RCC 7860 (cell line): ENCODE results near the gene MCF2L2.
"Not testable (repeated sequence)": the region's sequence is repeated elsewhere in the genome, so short reads cannot be mapped to it uniquely, and the experiment has no call there.

Source experiments
- DNase-seq: peaks from one replicate; pipeline ENCODE4 v3.0.0-alpha.2; 2015; ENCODE audit warnings: low spot score
- FAIRE-seq: peaks from 2 replicates; lab custom pipeline; 2012; peaks lifted over from hg19 to GRCh38; lab: Jason Lieb, UNC

The MCF2L2 gene

DNA sequence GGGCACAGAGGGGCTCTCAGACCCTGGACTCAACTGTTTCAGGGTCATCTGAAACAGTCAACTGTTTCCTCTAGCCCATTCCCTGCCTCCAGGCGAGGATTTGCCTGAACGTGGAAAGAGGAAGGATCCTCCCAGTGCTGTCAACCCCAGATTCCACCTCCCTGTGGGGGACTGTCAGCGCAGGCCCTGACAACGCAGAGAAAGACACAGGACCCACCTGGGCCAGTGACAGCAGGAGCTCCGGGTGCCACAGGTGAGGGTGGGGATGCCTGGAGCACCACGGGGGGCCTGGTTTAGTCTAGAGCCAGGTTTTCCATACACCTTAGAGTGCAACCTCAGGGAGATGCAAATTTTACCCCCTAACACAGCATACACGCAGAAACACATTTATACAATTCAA lies 246.3 kb downstream of the MCF2L2 start:
- DNase-seq = no peak
- no peak for FAIRE-seq

DNA sequence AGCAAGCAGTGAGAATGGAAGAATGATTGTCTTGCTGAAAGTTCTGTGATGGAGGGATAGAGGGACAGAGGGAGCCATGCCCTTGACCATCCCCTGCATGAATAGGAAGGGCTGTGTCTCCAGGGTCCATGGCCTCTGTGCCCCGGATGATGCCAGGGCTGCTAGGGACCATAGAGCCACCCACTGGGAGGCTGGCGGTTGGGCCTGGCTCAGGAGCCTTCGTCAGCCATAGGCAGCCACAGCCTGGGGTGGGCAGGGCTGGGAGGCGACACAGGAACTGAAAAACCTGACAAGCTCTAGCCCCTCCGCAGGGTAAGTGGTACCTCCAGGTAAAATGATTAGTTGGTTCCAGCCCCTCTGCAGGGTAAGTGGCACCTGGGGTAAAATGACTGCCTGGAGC lies 246.8 kb downstream of the MCF2L2 start:
- FAIRE-seq = no peak

DNA sequence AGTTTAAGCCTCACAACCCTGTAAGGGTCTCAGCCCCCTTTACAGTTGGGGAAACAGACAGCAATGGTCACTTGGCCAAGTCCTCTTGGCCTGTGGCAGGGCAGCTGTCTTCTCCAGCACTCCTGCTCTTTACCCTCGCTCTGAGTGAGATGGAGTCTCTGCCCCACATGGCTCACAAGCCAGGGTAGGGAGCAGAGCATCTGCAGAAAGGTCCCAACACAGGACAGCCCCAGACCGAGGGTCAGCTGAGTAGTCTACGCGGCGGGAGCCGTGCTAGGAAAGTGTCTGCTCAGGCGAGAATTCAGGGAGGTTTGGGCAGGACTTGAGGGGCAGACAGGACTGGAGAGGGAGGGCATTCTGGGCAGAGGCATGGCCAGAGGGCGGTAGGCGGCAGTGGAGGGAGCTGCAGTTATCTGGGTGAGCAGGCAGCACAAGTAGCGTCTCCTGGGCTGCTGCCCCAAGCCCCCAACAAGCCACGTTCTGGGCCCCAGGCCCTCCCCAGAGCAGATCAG lies 247.6 kb downstream of the MCF2L2 start:
- FAIRE-seq (no peak), DNase-seq (no peak)

More for the DNA sequence above, 246.8 kb downstream of the MCF2L2 start:
- DNase-seq = no peak

DNA sequence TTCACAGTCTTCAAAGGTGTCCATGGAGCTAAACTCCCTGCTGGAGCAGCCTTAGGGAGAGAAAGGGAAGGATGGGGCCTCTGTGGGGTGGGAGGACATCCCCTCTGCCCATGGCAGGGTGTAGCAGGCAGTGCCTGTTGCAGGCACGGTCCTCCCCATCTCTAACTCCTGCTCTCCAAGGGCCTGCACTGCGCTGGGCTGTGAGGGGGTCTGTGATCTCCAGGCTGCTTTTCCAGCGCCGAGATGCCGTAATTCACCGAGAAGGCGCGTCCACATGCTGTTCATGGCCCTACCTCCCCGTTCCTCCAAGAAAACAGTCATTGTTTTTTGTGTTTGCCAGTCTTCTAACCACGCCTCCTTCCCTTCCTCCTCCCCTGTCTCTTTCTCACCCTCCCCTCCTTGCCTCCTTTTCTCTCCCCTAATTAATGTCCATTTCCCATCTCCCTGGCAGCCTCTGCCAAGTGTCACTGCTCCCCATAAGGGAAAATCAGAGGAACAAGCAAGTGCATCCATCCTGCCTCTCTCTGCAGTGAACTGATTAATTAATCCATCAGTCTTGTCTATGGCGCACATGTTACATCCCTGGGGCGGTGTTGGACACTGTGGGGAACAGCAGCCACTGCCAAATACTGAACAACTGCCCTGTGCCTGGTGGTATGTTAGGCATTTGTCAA lies 248.2 kb downstream of the MCF2L2 start:
- no peak for FAIRE-seq

DNA sequence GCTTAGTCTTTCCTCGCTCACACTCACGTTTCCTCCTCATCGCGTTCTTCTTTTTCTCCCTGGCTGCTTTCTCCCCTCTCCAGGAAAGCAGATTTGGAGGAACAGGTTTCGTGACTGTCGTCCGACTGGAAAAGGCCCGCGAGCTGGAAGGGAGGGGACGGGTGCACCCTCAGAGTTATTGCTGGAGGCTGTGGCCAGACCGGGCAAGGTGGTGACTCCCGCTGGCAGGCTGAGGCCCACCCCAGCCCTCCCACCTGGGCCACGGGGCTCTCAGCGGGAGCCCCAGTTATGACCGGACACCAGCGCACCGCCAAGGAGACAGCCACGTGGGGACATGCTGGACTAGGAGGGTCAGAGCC lies 248.9 kb downstream of the MCF2L2 start:
- FAIRE-seq = not testable (repeated sequence)

More for the DNA sequence above, 248.2 kb downstream of the MCF2L2 start:
- no peak for DNase-seq

DNA sequence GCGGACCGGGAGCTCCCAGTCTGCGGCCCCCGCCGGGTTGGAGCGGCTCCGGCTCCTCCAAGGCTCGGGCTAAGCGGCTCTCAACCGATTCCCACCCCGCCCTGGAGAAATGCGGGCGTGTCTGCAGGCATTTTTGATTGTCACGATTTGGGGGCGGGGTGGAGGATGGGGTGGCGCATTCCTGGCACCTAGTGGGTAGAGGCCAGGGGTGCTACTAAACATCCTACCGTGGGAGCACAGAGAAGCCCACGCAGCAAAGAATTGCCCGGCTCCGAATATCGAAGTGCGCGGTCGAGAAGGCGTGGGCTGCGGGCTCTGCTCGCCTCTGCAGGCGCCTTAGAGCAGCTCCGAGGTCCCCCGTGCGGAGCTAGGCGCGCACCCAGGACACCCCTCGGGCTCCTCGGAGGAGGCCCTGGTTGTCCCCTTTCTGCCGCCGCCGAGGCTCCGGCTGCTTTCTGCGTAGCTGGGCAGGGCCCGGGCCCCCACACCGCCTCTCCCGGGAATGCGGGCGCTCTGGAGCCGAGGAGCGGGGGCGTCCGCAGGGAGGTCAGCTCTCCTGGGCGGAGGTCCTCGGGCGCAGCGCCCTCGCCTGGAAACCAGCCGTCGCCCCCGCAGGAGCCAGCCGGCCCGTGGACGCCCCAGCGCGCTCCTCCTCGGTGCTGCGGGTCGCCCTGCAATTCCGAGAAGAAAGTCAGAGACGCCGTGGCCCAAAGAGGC lies 249.4 kb downstream of the MCF2L2 start:
- FAIRE-seq = no peak
- DNase-seq = no peak

More for the DNA sequence above, 248.9 kb downstream of the MCF2L2 start:
- not testable (repeated sequence) for DNase-seq

DNA sequence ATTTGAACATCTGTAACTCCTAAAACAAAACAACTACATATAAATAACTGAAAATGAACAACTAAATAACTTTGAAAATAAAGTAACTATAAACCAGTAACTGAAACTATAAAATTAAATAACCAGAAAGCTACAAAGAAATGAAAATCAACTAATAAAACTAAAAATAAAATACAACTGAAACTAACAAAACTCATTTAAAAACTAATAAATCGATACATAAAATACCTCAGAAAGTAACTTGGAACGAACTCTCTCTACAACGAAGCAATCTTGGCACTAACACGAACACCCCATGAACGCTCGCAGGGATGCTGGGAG lies 249.9 kb downstream of the MCF2L2 start:
- FAIRE-seq (no peak), DNase-seq (no peak)

DNA sequence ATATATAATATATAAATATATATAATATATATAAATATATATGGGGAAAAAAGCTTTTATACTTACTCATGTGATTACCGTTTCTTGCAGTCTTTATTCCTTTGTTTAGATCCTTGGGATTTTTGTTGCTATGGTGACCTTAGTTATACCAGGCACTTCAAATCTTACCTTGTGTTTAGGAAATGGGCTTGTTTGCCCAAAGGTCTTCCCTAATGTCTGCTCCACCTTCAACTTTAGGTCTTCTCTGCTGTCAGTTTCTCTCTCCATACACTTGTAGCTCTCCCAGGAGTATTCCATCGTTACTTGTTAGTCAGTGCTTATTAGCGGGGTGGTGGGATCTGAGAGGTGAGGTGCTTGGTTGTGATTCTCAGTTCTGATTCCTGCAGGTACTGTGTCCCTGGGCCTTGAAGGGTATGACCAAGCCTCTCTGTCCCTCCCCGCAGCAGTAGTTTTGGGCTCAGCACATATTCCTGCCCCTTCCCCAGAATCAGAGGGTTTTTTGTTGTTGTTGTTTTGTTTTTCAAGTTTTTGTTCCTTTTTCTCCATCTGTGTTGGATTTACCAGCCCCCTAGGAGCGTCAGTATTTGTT lies 256.3 kb downstream of the MCF2L2 start:
- FAIRE-seq = no peak
- DNase-seq = no peak

DNA sequence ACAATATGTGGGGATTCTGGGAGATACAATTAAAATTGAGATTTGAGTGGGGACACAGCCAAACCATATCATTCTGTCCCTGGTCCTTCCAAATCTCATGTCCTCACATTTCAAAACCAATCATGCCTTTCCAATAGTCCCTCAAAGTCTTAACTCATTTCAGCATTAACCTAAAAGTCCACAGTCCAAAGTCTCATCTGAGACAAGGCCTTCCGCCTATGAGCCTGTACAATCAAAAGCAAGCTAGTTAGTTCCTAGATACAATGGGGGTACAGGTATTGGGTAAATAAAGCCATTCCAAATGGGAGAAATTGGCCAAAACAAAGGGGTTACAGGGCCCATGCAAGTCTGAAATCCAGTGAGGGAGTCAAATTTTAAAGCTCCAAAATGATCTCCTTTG lies 260.4 kb downstream of the MCF2L2 start:
- not testable (repeated sequence) for FAIRE-seq, DNase-seq

DNA sequence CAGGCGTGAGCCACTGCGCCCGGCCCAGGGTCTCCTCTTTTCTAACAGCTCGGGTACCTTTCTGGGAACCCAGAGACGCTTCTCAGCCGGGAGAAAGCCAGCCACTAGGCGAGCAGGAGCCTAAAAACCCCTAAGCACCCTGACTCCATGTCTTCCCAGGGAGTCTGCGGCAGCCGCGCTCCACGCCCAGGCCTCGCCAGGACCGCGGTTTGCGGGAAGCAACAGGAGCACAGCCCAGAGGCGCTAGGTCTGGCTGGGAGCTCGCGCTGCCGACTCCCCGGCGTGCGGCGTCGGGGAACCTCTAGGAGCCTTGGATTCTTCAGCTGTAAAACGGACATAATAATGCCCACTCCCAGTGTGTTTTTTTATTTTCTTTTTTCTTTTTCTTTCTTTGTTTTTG lies 264.9 kb downstream of the MCF2L2 start:
- no peak for DNase-seq
- no peak for FAIRE-seq

DNA sequence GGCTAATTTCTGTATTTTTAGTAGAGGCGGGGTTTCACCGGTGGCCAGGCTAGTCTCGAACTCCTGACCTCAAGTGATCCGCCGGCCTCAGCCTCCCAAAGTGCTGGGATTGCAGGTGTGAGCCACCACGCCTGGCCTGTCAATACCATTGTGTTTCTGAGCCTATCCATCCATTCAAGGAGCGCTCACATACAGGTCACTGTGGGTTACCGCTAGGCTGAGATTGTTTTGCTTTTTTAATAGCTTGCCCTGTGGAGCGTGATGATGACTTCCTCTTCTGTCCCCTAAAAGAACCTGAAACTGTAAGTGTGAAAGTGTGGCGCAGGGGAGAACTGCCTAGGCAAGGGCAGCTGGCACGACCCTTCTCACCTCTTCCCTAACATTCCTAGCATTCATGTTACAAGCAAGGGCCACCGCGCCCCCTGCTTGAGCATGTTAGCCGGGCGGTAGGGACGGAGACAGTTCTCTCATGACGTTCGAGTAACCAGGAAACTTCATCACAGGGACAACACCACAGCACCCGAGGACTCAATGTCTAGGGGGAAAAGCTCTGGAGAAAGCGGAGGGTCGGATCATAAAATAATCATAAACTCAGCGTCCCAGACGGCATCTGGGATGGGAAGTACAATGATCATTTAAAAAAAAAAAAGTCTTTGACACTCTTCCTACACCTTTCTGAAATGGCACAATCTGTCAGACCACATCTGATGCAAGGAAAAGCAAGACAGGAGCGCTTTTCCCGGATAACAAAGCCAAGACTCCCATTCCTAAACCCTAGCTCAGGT lies 266.7 kb downstream of the MCF2L2 start:
- DNase-seq (no peak), FAIRE-seq (no peak)

DNA sequence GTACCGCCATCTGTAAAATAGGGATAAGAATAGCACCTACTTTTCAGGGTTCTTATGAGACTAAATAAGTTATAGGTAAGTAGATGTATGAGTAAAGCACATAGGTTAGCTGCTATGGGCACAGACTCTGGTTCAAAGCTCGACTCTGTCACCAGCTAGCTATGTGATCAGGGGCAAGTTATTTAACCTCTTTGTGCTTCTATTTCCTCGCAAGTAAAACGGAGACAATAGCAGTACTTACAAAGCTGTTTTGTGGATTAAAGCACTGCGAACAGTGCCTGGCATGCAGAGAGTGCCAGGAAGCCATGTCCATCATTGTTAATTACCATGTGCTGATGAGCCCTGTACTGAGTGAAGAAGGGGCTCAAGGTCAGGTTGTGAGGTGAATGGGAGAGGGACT lies 267.8 kb downstream of the MCF2L2 start:
- FAIRE-seq = no peak
- DNase-seq = no peak

DNA sequence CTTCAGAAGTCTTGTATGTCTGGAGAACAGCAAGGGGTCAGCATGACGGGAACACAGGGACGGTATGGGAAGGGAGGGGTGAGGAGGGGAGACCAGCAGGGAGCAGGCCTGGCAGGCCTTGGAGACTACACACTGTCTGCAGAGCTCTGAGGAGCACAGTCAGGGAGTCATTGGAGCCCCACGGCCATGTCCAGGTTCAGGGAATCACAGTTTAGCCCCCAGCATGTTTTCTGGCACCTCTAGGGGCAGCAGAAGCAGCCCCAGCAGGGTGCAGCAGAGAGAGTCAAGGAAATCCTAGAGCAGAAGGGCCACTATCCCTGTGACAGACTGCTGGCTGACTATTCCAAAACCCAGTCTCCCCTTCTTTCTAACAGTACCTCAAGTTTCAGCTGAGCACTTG lies 269.1 kb downstream of the MCF2L2 start:
- DNase-seq (no peak), FAIRE-seq (no peak)

DNA sequence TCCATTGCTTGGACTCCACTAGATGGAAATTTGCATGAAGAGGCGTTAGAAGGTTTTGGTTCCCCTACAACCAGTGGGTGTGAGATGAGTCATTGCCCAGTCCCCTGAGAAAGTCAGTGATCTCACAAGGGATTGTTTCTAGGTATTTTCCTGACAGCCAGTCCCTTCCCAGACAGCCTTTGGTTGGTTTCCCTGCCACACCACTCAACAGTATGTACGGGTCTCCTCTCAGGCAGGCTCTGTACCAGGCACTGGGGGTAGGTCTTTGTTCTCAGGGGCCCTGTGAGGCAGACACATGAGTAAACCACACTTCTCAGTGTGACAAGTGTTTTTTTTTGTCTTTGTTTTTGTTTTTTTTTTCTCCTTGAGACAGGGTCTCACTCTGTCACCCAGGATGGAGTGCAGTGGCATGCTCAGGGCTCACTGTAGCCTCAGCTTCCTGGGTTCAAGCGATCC lies 269.8 kb downstream of the MCF2L2 start:
- FAIRE-seq = no peak

DNA sequence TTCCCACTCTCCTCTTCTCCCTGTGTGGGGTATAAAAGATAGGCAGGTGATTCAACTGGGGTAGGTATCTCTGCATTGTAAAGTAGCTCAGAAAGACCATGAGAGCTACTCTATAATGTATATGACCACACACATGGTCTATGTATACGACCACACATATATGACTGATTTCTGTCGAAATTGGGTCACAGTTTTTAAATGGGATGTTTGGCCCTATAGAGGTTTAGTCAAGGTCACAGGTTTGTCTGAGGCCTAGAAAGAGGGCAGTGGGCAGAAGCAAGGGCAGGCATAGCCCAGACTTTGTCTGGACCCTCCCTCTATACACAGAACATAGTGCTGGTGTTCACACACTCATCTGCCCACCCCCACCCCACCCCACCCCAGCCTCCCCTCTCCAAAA lies 270.3 kb downstream of the MCF2L2 start:
- DNase-seq (no peak), FAIRE-seq (no peak)

More for the DNA sequence above, 269.8 kb downstream of the MCF2L2 start:
- no peak for DNase-seq

DNA sequence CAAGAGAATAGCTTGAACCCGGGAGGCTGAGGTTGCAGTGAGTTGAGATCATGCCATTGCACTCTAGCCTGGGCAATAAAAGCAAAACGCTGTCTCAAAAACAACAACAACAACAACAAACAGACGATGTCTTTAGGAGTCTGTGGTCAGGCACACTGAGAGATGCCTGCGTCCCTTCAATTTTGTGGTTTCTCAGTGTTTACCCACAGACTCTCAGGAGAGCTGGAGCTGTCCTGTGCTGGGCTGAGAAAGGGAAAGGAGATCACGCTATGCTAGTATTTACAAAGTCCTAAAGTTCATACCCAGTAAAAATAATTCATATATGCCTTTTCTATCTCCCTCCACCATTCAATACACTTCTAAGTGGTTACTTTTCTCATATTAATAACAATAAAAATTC lies 272.2 kb downstream of the MCF2L2 start:
- FAIRE-seq (no peak), DNase-seq (no peak)

DNA sequence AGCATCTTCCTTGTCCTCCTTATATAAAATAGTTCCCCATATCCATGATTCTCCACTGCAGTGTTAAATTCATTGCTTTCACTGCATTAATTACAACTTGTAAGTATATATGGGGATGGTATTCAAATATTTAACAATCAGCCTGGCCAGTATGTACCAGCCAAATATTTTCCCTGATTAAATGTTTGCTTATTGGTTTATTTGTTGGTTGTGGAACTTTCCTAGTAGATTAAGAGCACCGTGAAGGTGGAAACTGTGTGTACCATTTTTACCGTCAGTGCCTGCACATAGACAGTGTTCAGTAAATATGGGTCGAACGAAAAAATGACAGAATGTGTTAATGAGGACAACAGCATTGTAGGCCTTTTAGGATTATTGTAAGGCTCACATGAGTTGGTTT lies 272.9 kb downstream of the MCF2L2 start:
- FAIRE-seq (no peak), DNase-seq (no peak)

DNA sequence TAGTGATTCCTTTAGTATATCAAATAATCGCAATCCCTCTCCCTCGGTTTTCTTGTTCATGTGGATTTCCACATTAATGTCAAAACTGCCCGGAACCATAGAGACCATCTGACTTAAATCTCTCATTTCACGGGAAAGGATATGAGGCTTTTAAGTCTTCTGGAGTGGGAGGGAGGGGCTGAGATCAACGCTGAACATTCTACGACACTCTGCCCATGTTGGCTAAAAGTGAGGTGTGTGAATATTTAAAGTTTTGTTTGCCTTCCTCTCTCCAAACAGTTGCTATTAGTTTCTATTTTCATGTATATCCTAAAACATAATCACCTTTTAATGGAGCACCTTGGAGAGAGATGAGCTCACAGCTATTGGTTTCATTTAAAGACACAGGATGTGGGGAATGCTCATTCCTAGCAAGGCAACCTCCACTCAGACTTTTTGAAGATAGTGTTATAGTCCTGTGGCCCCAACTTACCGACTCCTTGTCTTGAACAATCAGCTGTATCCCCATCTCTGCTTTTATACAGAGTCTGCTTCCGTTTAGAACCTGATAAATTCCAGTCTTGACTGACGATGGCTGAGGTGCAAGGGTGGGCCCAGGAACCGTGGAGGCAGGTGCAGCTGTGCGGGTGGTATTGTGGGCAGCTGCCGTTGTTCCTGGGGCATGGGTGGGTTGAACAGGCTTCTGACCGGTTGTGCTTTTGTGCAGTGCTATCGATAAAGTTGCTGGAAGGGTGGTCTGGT lies 275.0 kb downstream of the MCF2L2 start:
- DNase-seq (no peak), FAIRE-seq (no peak)

DNA sequence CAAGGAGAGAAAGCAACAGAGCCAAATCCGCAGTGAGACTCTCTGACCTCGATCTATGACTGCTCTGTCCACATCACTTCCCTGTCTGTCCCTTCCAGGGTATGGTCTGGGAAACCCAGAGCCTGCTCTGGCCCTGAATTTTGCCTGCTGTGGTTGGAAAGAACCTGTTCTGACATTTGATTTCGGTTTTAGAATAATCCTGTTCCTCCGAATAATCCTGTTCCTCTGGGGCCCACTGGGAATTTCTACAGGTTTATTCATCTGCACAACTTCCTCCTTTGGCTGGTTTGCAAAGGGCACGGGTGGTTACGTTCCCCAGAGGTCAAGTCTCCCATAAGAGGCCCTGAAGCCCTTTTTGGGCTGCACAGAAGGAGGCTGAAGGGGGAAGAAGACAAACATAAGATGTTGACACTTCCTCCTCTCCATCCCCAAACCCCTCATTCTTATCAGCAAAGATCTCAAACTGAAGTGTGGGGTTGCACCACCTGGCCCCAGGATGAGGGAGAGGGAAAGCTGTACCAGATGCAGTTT lies 276.5 kb downstream of the MCF2L2 start:
- DNase-seq = no peak
- no peak for FAIRE-seq

DNA sequence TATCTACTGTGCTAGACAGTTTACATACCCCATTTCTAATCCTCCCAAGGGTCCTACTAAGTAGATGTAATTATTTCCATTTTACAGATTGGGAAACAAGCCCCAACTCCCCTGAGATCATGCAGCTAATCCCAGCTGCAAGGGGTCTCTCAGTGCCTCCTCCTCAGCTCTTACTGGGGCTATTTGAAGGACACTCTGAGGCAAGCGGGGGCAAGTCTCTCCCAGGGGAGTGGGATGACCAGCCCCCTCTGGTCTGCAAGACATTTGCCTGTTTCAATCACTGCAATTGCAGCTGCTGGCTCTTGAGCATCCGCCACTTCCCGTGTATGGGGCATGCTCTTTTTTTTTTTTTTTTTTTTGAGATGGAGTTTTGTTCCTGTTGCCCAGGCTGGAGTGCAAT lies 277.3 kb downstream of the MCF2L2 start:
- FAIRE-seq = no peak
- DNase-seq = no peak
